HG03060 (cell line): ENCODE data around the gene F11.
"Not testable (repeated sequence)": the region's sequence is repeated elsewhere in the genome, so short reads cannot be mapped to it uniquely, and the experiment has no call there.

Experiments
- ATAC-seq: cut with Tn5 transposase; IDR thresholded peaks from one replicate; pipeline ENCODE4 v1.9.1; 2021; ENCODE audit warnings: low read depth, moderate number of reproducible peaks; ENCODE audit not compliant: unreplicated experiment

Gene F11

GRCh38 chr4:186297013-186297645, 31.1 kb downstream of the F11 start:
- ATAC-seq, result no peak

- no peak for ATAC-seq
Observed at GRCh38 chr4:186298031-186298647, 32.1 kb downstream of the F11 start.

- ATAC-seq, result no peak
Observed at GRCh38 chr4:186299291-186299690, 33.3 kb downstream of the F11 start.

GRCh38 chr4:186300659-186301390, 34.8 kb downstream of the F11 start:
- ATAC-seq, result no peak

GRCh38 chr4:186304216-186304615, 38.2 kb downstream of the F11 start:
- ATAC-seq, result no peak

GRCh38 chr4:186304866-186305505, 39.0 kb downstream of the F11 start:
- no peak for ATAC-seq

GRCh38 chr4:186307497-186307896, 41.5 kb downstream of the F11 start:
- no peak for ATAC-seq

- ATAC-seq, result no peak
Observed at GRCh38 chr4:186307916-186308315, 41.9 kb downstream of the F11 start.

GRCh38 chr4:186318481-186318880, 52.5 kb downstream of the F11 start:
- no peak for ATAC-seq

GRCh38 chr4:186324660-186325059, 58.7 kb downstream of the F11 start:
- ATAC-seq, result not testable (repeated sequence)

- no peak for ATAC-seq
Observed at GRCh38 chr4:186326391-186326790, 60.4 kb downstream of the F11 start.

GRCh38 chr4:186329372-186329771, 63.4 kb downstream of the F11 start:
- ATAC-seq, result no peak

- no peak for ATAC-seq
Observed at GRCh38 chr4:186330368-186330767, 64.4 kb downstream of the F11 start.

- no peak for ATAC-seq
Observed at GRCh38 chr4:186335793-186336192, 69.8 kb downstream of the F11 start.
